ENCODE data around the gene BBS4.
A peak's percentile ranks its signal among the peaks of the same experiment; 100 is the strongest.

Gene BBS4

GRCh38 chr15:72682772-72683171 lies 3.2 kb upstream of the BBS4 start:
- no peaks in the 10 kb centered on the region for H3K4me1 ChIP-seq (ENCODE audit: control insufficient read depth in 2 of 2, insufficient read depth in 1 of 2, low read depth in 1 of 2, low read length in 2 of 2)
- no peak overlapping the region for H3K4me2 ChIP-seq (ENCODE audit: insufficient read depth, low read length, poor library complexity, severe bottlenecking)
- H4K8ac ChIP-seq (ENCODE audit: low read depth, low read length), result no peak overlapping the region
- no peak overlapping the region for H3K9ac ChIP-seq (ENCODE audit: low read depth, low read length, poor library complexity)
- H2AFZ ChIP-seq (ENCODE audit: low read length), result peak overlapping the region; percentile 61
- peaks cover 0 to 17% (median 0%) of the 10 kb centered on the region in 3 experiments for H3K27me3 ChIP-seq (ENCODE audit: control insufficient read depth in 3 of 3, insufficient read depth in 3 of 3, low read depth in 1 of 3, low read length in 3 of 3)
- H2BK120ac ChIP-seq (ENCODE audit: low read depth, low read length), result no peak overlapping the region
- DNase-seq (ENCODE audit: low spot score), result no peak
- H3K9me3 ChIP-seq (replicated peaks in 1 of 2; ENCODE audit: control insufficient read depth in 2 of 2, insufficient read depth in 1 of 2, low read depth in 1 of 2, low read length in 2 of 2), result no peaks in the 10 kb centered on the region
- H2AK5ac ChIP-seq (ENCODE audit: low read depth, low read length), result no peak overlapping the region
- no peaks in the 10 kb centered on the region for H3K79me1 ChIP-seq (ENCODE audit: low read depth, low read length)
- no peak overlapping the region for H3K27ac ChIP-seq (replicated peaks; ENCODE audit: low read length)
- H3K14ac ChIP-seq (ENCODE audit: low read length), result no peak overlapping the region
- no peak overlapping the region for H2BK5ac ChIP-seq (ENCODE audit: low read length)
- H4K91ac ChIP-seq (ENCODE audit: low read depth, low read length, poor library complexity), result no peak overlapping the region
- H2BK12ac ChIP-seq (ENCODE audit: low read length), result no peak overlapping the region
- no peak overlapping the region for H3K4me3 ChIP-seq (ENCODE audit: low read length in 2 of 2)
- no CpG with 5 or more reads among the region's 3 CpGs for WGBS, 2 donors (ENCODE audit: extremely low coverage in 2 of 2, insufficient read length in 2 of 2, insufficient replicate concordance in 1 of 2)
- H3K23ac ChIP-seq (ENCODE audit: low read depth, low read length, poor library complexity), result no peak overlapping the region
- no peaks in the 10 kb centered on the region for H3K36me3 ChIP-seq (replicated peaks in 1 of 2; ENCODE audit: control insufficient read depth in 2 of 2, insufficient read depth in 2 of 2, low read length in 2 of 2)
- no peak overlapping the region for H3K18ac ChIP-seq (ENCODE audit: low read length)
- H3K4ac ChIP-seq (ENCODE audit: low read length), result no peak overlapping the region
- no peak overlapping the region for H2BK15ac ChIP-seq (ENCODE audit: low read length)

DNA sequence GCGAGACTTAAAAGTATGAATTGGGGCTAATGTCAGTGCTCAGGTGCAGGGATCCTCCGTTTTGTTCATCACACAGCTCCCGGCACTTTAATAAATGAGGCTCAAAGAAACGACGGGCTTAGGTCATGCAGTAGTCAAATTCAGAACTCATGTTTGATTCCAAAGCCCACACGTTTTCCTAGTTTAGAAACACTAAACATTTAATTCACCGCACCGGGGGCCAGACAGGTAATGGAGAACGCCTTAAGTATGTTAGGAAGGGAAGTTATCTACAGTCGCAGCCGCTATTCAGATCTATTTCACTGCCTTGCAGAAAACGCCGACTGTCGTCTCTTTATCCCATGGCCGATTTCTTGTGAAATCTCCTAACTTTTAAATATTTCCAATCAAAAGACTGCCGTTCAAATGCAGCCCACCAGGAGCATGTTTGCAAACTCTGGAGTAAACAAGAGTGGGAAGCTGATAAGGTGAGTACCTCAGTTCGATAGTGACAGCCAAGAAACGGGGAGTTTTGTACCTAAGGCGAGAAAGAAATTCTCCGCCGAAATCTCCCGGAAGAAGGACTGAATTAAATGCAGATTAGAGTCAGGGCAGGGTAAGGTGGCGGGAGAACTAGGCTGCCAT lies 594 bp upstream of the BBS4 start:
- no peak overlapping the region for H2BK12ac ChIP-seq (ENCODE audit: low read length)
- H3K4me2 ChIP-seq (ENCODE audit: insufficient read depth, low read length, poor library complexity, severe bottlenecking), result peak overlapping the region; percentile 68
- peak overlapping the region; percentile 91 for H3K27ac ChIP-seq (replicated peaks; ENCODE audit: low read length)
- H3K14ac ChIP-seq (ENCODE audit: low read length), result no peak overlapping the region
- H3K4ac ChIP-seq (ENCODE audit: low read length), result no peak overlapping the region
- H3K36me3 ChIP-seq (replicated peaks in 1 of 2; ENCODE audit: control insufficient read depth in 2 of 2, insufficient read depth in 2 of 2, low read length in 2 of 2), result no peaks in the 10 kb centered on the region
- peak overlapping the region; percentile 84 for H3K9ac ChIP-seq (ENCODE audit: low read depth, low read length, poor library complexity)
- no peaks in the 10 kb centered on the region for H3K9me3 ChIP-seq (replicated peaks in 1 of 2; ENCODE audit: control insufficient read depth in 2 of 2, insufficient read depth in 1 of 2, low read depth in 1 of 2, low read length in 2 of 2)
- H2BK15ac ChIP-seq (ENCODE audit: low read length), result no peak overlapping the region
- peak overlapping the region; percentile 45 for H3K23ac ChIP-seq (ENCODE audit: low read depth, low read length, poor library complexity)
- peak overlapping the region; percentile 85 to 94 for H3K4me3 ChIP-seq (ENCODE audit: low read length in 2 of 2)
- no peaks in the 10 kb centered on the region for H3K4me1 ChIP-seq (ENCODE audit: control insufficient read depth in 2 of 2, insufficient read depth in 1 of 2, low read depth in 1 of 2, low read length in 2 of 2)
- H3K79me1 ChIP-seq (ENCODE audit: low read depth, low read length), result peaks cover 2% of the 10 kb centered on the region
- no peak for DNase-seq (ENCODE audit: low spot score)
- H2BK5ac ChIP-seq (ENCODE audit: low read length), result no peak overlapping the region
- no peak overlapping the region for H4K91ac ChIP-seq (ENCODE audit: low read depth, low read length, poor library complexity)
- H2AFZ ChIP-seq (ENCODE audit: low read length), result peak overlapping the region; percentile 94
- no peak overlapping the region for H2BK120ac ChIP-seq (ENCODE audit: low read depth, low read length)
- no CpG with 5 or more reads among the region's 23 CpGs for WGBS, 2 donors (ENCODE audit: extremely low coverage in 2 of 2, insufficient read length in 2 of 2, insufficient replicate concordance in 1 of 2)
- no peak overlapping the region for H2AK5ac ChIP-seq (ENCODE audit: low read depth, low read length)
- no peak overlapping the region for H4K8ac ChIP-seq (ENCODE audit: low read depth, low read length)
- peak overlapping the region; percentile 93 for H3K18ac ChIP-seq (ENCODE audit: low read length)
- H3K27me3 ChIP-seq (ENCODE audit: control insufficient read depth in 3 of 3, insufficient read depth in 3 of 3, low read depth in 1 of 3, low read length in 3 of 3), result peaks cover 0 to 9% (median 0%) of the 10 kb centered on the region in 3 experiments

GRCh38 chr15:72688697-72689096 lies 2.7 kb downstream of the BBS4 start:
- no peak overlapping the region for H3K27ac ChIP-seq (replicated peaks; ENCODE audit: low read length)
- DNase-seq (ENCODE audit: low spot score), result no peak

DNA sequence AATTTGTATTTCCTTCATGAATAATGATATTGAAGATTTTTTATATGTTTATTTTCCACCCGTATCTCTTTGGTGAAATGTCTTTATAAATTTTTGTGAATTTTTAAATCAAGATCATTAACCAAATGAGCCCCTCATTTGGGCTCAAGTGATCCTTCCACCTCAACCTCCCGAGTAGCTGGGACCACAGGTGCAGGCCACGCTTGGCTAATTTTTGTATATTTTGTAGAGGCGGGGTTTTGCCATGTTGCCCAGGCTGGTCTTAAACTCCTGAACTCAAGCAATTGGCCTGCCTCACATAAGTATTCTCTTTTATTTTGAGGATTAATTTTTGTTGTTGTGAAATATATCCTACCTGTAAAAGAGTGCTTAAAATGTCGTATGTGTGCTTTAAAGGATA lies 4.9 kb downstream of the BBS4 start:
- H3K36me3 ChIP-seq (replicated peaks in 1 of 2; ENCODE audit: control insufficient read depth in 2 of 2, insufficient read depth in 2 of 2, low read length in 2 of 2), result no peaks in the 10 kb centered on the region
- peaks cover 4% of the 10 kb centered on the region for H3K79me1 ChIP-seq (ENCODE audit: low read depth, low read length)
- no peak overlapping the region for H4K8ac ChIP-seq (ENCODE audit: low read depth, low read length)
- no peak overlapping the region for H3K9ac ChIP-seq (ENCODE audit: low read depth, low read length, poor library complexity)
- H3K4me2 ChIP-seq (ENCODE audit: insufficient read depth, low read length, poor library complexity, severe bottlenecking), result no peak overlapping the region
- H3K18ac ChIP-seq (ENCODE audit: low read length), result no peak overlapping the region
- no peak overlapping the region for H3K4ac ChIP-seq (ENCODE audit: low read length)
- DNase-seq (ENCODE audit: low spot score), result no peak
- no peak overlapping the region for H4K91ac ChIP-seq (ENCODE audit: low read depth, low read length, poor library complexity)
- H3K14ac ChIP-seq (ENCODE audit: low read length), result no peak overlapping the region
- H3K9me3 ChIP-seq (replicated peaks in 1 of 2; ENCODE audit: control insufficient read depth in 2 of 2, insufficient read depth in 1 of 2, low read depth in 1 of 2, low read length in 2 of 2), result no peaks in the 10 kb centered on the region
- no peak overlapping the region for H2AFZ ChIP-seq (ENCODE audit: low read length)
- no peak overlapping the region for H2AK5ac ChIP-seq (ENCODE audit: low read depth, low read length)
- no peak overlapping the region for H2BK15ac ChIP-seq (ENCODE audit: low read length)
- no peak overlapping the region for H2BK5ac ChIP-seq (ENCODE audit: low read length)
- H3K27ac ChIP-seq (replicated peaks; ENCODE audit: low read length), result no peak overlapping the region
- no peak overlapping the region for H3K23ac ChIP-seq (ENCODE audit: low read depth, low read length, poor library complexity)
- H2BK12ac ChIP-seq (ENCODE audit: low read length), result no peak overlapping the region
- H2BK120ac ChIP-seq (ENCODE audit: low read depth, low read length), result no peak overlapping the region
- WGBS, 2 donors (ENCODE audit: extremely low coverage in 2 of 2, insufficient read length in 2 of 2, insufficient replicate concordance in 1 of 2), result no CpG with 5 or more reads among the region's 5 CpGs
- no peaks in the 10 kb centered on the region for H3K4me1 ChIP-seq (ENCODE audit: control insufficient read depth in 2 of 2, insufficient read depth in 1 of 2, low read depth in 1 of 2, low read length in 2 of 2)
- no peak overlapping the region for H3K4me3 ChIP-seq (ENCODE audit: low read length in 2 of 2)
- no peaks in the 10 kb centered on the region for H3K27me3 ChIP-seq (ENCODE audit: control insufficient read depth in 3 of 3, insufficient read depth in 3 of 3, low read depth in 1 of 3, low read length in 3 of 3)

More at GRCh38 chr15:72688697-72689096, 2.7 kb downstream of the BBS4 start:
- H3K23ac ChIP-seq (ENCODE audit: low read depth, low read length, poor library complexity), result no peak overlapping the region
- H4K91ac ChIP-seq (ENCODE audit: low read depth, low read length, poor library complexity), result no peak overlapping the region
- no peak overlapping the region for H4K8ac ChIP-seq (ENCODE audit: low read depth, low read length)
- no peaks in the 10 kb centered on the region for H3K4me1 ChIP-seq (ENCODE audit: control insufficient read depth in 2 of 2, insufficient read depth in 1 of 2, low read depth in 1 of 2, low read length in 2 of 2)
- no peak overlapping the region for H2BK5ac ChIP-seq (ENCODE audit: low read length)
- H3K4me2 ChIP-seq (ENCODE audit: insufficient read depth, low read length, poor library complexity, severe bottlenecking), result no peak overlapping the region
- no peak overlapping the region for H3K18ac ChIP-seq (ENCODE audit: low read length)
- no peak overlapping the region for H3K4ac ChIP-seq (ENCODE audit: low read length)
- H3K79me1 ChIP-seq (ENCODE audit: low read depth, low read length), result peaks cover 2% of the 10 kb centered on the region
- H3K27me3 ChIP-seq (ENCODE audit: control insufficient read depth in 3 of 3, insufficient read depth in 3 of 3, low read depth in 1 of 3, low read length in 3 of 3), result no peaks in the 10 kb centered on the region
- no peak overlapping the region for H2AK5ac ChIP-seq (ENCODE audit: low read depth, low read length)
- H3K14ac ChIP-seq (ENCODE audit: low read length), result no peak overlapping the region
- no peak overlapping the region for H3K4me3 ChIP-seq (ENCODE audit: low read length in 2 of 2)
- H2BK12ac ChIP-seq (ENCODE audit: low read length), result no peak overlapping the region
- no peak overlapping the region for H2AFZ ChIP-seq (ENCODE audit: low read length)
- no peak overlapping the region for H2BK15ac ChIP-seq (ENCODE audit: low read length)
- H3K9me3 ChIP-seq (replicated peaks in 1 of 2; ENCODE audit: control insufficient read depth in 2 of 2, insufficient read depth in 1 of 2, low read depth in 1 of 2, low read length in 2 of 2), result no peaks in the 10 kb centered on the region
- H3K36me3 ChIP-seq (replicated peaks in 1 of 2; ENCODE audit: control insufficient read depth in 2 of 2, insufficient read depth in 2 of 2, low read length in 2 of 2), result no peaks in the 10 kb centered on the region
- no peak overlapping the region for H3K9ac ChIP-seq (ENCODE audit: low read depth, low read length, poor library complexity)
- WGBS, 2 donors (ENCODE audit: extremely low coverage in 2 of 2, insufficient read length in 2 of 2, insufficient replicate concordance in 1 of 2), result no CpG with 5 or more reads among the region's 5 CpGs
- no peak overlapping the region for H2BK120ac ChIP-seq (ENCODE audit: low read depth, low read length)

All from neuronal stem cell (in vitro differentiated cells).